Measurements from ENCODE around the gene EBF3. TPM values are rescaled to one million over a fixed set of nuclear protein-coding genes. Genes with fewer than 3 reads are reported as not detected.

Gene EBF3
- total and polyA plus RNA-seq, 2 experiments from 2014 or later = 0.27 to 0.49 TPM

GRCh38 chr10:129978980-129979379 lies 14.9 kb upstream of the EBF3 start:
- H3K27ac ChIP-seq (ENCODE audit: low read depth) = no peak overlapping the region
- no peaks in the 10 kb centered on the region for H3K79me2 ChIP-seq (replicated peaks; ENCODE audit: insufficient read depth)
- ATAC-seq (no peak), DNase-seq (ENCODE audit: low spot score) (no peak)
- Mint-ChIP-seq H3K36me3 (ENCODE audit: low read depth) (no peaks in the 10 kb centered on the region; the same call in 2 of the 3 replicates), H3K27ac (no peak overlapping the region), H3K4me3 (no peak overlapping the region), H3K9me3 (peaks cover 16% of the 10 kb centered on the region), H3K27me3 (ENCODE audit: insufficient read depth, low read depth, poor library complexity) (peaks cover 21% of the 10 kb centered on the region), H3K4me1 (peaks cover 12% of the 10 kb centered on the region)
- no peaks in the 10 kb centered on the region for H3K4me1 ChIP-seq (ENCODE audit: insufficient read depth)
- H3K4me2 ChIP-seq = no peak overlapping the region
- no peaks in the 10 kb centered on the region for H4K20me1 ChIP-seq (replicated peaks; ENCODE audit: insufficient read depth)
- no peak overlapping the region for H3K4me3 ChIP-seq
- TF ChIP-seq ZNF331 (CRISPR knock-in tag; IDR thresholded peaks at IDR 0.05; ENCODE audit: low read depth) (no peak), STAT1 (IDR thresholded peaks at IDR 0.05; ENCODE audit: unreplicated experiment) (no peak), NANOG (IDR thresholded peaks at IDR 0.05; ENCODE audit: borderline replicate concordance) (no peak), EZH2phosphoT487 (IDR thresholded peaks at IDR 0.05; ENCODE audit: unreplicated experiment) (no peak), CREB1 (CRISPR knock-in tag; IDR thresholded peaks at IDR 0.05; ENCODE audit: low read depth) (no peak), ZNF462 (CRISPR knock-in tag; IDR thresholded peaks at IDR 0.05) (no peak)
- H2AFZ ChIP-seq = no peak overlapping the region
- H3K36me3 ChIP-seq (ENCODE audit: insufficient read depth) = no peaks in the 10 kb centered on the region
- no peaks in the 10 kb centered on the region for H3K9me2 ChIP-seq (ENCODE audit: insufficient read depth)
- peaks cover 15% of the 10 kb centered on the region for H3K27me3 ChIP-seq (ENCODE audit: insufficient read depth)
- no peaks in the 10 kb centered on the region for H3F3A ChIP-seq (replicated peaks; ENCODE audit: low read depth)

DNA sequence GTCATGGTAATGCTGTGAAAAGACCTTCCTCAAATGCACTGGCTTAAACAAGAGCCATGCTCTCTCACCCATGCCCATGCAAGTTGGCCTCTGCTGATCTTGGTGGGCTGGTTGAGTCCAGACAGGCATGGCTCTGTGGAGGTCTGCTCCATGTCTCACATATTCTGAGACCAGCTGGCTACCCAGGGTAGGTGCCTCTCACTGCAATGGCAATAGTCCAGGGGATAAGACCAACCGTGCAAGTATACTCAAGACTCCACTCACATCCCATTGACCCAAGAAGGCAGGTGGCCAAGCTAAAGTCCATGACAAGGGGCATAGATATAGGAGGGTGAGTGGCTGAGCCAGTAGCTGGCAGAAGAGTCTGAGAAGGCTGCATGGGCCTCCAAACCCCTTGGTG lies 14.2 kb upstream of the EBF3 start:
- H3K27me3 Mint-ChIP-seq (ENCODE audit: insufficient read depth, low read depth, poor library complexity) = peaks cover 28% of the 10 kb centered on the region
- no peaks in the 10 kb centered on the region; the same call in 2 of the 3 replicates for H3K36me3 Mint-ChIP-seq (ENCODE audit: low read depth)
- DNase-seq (ENCODE audit: low spot score) (no peak), ATAC-seq (no peak)
- Histone ChIP-seq H3K27me3 (ENCODE audit: insufficient read depth) (peaks cover 21% of the 10 kb centered on the region), H3K27ac (ENCODE audit: low read depth) (no peak overlapping the region), H2AFZ (no peak overlapping the region), H3K4me1 (ENCODE audit: insufficient read depth) (no peaks in the 10 kb centered on the region), H4K20me1 (replicated peaks; ENCODE audit: insufficient read depth) (no peaks in the 10 kb centered on the region), H3K9me2 (ENCODE audit: insufficient read depth) (no peaks in the 10 kb centered on the region), H3K36me3 (ENCODE audit: insufficient read depth) (no peaks in the 10 kb centered on the region), H3F3A (replicated peaks; ENCODE audit: low read depth) (peaks cover 2% of the 10 kb centered on the region; the same call in 1 of the 2 replicates), H3K4me3 (no peak overlapping the region), H3K79me2 (replicated peaks; ENCODE audit: insufficient read depth) (no peaks in the 10 kb centered on the region), H3K4me2 (no peak overlapping the region)
- no peak overlapping the region for H3K4me3 Mint-ChIP-seq
- H3K9me3 Mint-ChIP-seq = peaks cover 14% of the 10 kb centered on the region
- H3K4me1 Mint-ChIP-seq = peaks cover 12% of the 10 kb centered on the region
- H3K27ac Mint-ChIP-seq = no peak overlapping the region
- no peak for TF ChIP-seq ETS1 (IDR thresholded peaks at IDR 0.05)
- TF ChIP-seq CREB1 (CRISPR knock-in tag; IDR thresholded peaks at IDR 0.05; ENCODE audit: low read depth) = no peak
- no peak for TF ChIP-seq JUNB (IDR thresholded peaks at IDR 0.05; ENCODE audit: unreplicated experiment)
- TF ChIP-seq, protein P1, sequence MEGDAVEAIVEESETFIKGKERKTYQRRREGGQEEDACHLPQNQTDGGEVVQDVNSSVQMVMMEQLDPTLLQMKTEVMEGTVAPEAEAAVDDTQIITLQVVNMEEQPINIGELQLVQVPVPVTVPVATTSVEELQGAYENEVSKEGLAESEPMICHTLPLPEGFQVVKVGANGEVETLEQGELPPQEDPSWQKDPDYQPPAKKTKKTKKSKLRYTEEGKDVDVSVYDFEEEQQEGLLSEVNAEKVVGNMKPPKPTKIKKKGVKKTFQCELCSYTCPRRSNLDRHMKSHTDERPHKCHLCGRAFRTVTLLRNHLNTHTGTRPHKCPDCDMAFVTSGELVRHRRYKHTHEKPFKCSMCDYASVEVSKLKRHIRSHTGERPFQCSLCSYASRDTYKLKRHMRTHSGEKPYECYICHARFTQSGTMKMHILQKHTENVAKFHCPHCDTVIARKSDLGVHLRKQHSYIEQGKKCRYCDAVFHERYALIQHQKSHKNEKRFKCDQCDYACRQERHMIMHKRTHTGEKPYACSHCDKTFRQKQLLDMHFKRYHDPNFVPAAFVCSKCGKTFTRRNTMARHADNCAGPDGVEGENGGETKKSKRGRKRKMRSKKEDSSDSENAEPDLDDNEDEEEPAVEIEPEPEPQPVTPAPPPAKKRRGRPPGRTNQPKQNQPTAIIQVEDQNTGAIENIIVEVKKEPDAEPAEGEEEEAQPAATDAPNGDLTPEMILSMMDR (conservative IDR thresholded peaks at IDR 0.05; ENCODE audit: low read depth in 2 of 2) = no peak
- no peak for TF ChIP-seq ZNF114 (CRISPR knock-in tag; IDR thresholded peaks at IDR 0.05)
